ENCODE data around the gene FBXL13.

The FBXL13 gene

DNA sequence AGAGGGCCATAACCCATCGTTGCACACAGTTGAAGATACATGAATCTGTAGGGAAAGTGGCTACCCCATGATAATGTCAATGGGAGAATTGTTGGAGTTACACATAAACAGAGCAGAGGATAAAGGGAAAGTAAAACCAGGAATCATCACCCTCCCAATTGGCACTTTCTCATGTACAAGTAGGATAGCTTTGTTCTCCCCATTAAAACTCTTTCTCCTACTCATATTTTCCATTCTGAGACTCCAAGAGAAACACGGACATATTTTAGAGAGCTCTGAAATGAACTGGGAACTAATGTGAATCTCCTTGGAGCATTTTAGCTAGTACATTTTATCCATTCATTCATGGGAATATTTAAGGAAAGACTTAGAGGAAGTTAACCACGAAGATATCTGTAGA is 179.0 kb downstream of the FBXL13 start:
- no peak for DNase-seq (ENCODE audit: low read depth in 3 of 3)

GRCh38 chr7:102892631-102893278 is 181.8 kb downstream of the FBXL13 start:
- DNase-seq (ENCODE audit: low read depth in 3 of 3), result no peak

GRCh38 chr7:102891693-102892261 is 182.8 kb downstream of the FBXL13 start:
- no peak for DNase-seq (ENCODE audit: low read depth in 3 of 3)

- no peak for DNase-seq (ENCODE audit: low read depth in 3 of 3)
Observed at GRCh38 chr7:102890971-102891692, 183.5 kb downstream of the FBXL13 start.

DNA sequence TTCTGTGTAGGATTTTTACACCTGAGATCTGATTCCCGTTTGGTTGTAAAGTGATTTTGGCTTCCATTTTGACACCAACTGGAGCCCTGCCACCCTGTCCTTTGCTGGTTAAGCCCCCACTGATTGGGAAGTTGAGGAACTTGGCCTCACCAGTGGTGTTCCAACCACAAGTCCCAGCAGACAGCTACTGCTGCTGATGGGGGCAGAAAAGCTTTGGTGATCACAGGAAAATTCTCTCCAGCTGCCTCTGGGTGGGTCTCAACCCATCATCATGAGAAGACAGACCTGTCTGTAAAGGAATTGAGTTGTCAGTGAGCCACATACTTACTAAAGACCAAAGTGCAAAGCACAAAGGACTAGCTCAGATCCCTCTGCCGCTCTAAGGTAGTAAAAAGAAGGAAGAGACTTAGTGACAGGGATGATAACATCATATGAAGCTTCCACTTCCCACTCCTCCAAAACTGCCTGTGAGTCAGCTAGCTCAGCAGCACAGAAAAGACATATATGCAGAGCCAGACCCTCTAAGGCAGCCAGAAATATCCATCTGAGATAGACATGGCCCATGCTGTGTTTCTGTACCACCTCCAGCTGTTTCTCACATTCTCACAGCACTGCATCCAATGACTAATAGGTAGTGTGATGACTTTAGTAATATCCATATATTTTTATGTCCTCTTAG is 184.2 kb downstream of the FBXL13 start:
- no peak for DNase-seq (ENCODE audit: low read depth in 3 of 3)

GRCh38 chr7:102889851-102890250 is 184.7 kb downstream of the FBXL13 start:
- DNase-seq (ENCODE audit: low read depth in 3 of 3), result no peak

GRCh38 chr7:102888561-102889233 is 185.9 kb downstream of the FBXL13 start:
- no peak for DNase-seq (ENCODE audit: low read depth in 3 of 3)

- DNase-seq (ENCODE audit: low read depth in 3 of 3), result no peak
Observed at GRCh38 chr7:102883098-102883860, 191.3 kb downstream of the FBXL13 start.

DNA sequence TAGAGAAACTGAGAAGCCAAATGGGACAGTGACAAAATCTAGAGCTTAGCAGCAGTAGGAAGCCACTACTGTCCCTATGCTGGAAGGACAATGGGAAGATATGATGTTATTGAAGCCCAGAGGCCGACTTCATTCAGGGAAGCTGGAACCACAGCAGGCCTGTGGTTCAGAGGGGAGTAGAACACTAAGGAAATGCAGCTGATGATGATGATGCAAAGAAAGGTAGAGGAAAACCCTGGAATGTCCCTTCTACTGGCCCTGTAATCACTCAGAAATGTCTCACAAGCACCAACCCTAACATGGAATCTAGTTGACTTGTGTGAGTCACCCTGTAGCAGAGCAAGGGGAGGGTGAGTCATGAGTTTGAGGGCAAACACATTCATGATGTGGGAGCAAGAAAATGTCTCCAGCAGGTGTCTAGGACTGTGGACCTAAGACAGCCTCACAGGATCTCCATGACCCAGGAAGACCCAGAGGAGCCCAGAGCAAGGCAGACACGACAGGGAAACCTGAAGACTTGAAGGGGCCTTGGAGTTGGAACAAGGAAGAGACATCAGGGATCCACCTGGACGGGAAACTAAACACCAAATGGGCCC is 198.8 kb downstream of the FBXL13 start:
- peak; percentile 8 to 26 (median 8) for DNase-seq (ENCODE audit: low read depth in 3 of 3)

DNA sequence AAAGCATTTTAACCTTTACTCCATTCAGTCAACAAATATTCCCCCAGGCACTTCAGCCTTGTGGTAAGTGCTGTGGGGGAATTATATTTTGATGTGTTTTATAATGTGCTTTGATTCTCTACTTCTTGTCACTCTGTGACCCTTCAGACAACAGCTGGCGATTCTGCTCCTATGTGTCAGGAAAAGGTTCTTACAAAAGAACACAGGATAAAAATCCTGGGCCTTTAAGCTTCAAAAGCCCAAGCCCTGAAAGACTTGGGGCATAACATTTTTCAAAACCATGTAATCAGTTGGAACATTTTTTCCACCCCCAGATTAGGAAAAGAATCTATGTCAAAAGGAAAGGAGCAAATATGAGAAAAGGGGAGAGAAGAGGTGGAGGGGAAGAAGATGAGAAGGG is 199.6 kb downstream of the FBXL13 start:
- DNase-seq (ENCODE audit: low read depth in 3 of 3), result no peak

GRCh38 chr7:102874166-102874829 is 200.3 kb downstream of the FBXL13 start:
- DNase-seq (ENCODE audit: low read depth in 3 of 3), result no peak

- DNase-seq (ENCODE audit: low read depth in 3 of 3), result no peak
Observed at GRCh38 chr7:102873470-102874165, 201.0 kb downstream of the FBXL13 start.

GRCh38 chr7:102872460-102872859 is 202.1 kb downstream of the FBXL13 start:
- DNase-seq (ENCODE audit: low read depth in 3 of 3), result no peak

- no peak for DNase-seq (ENCODE audit: low read depth in 3 of 3)
Observed at GRCh38 chr7:102869195-102869594, 205.4 kb downstream of the FBXL13 start.

- DNase-seq (ENCODE audit: low read depth in 3 of 3), result no peak
Observed at GRCh38 chr7:102866535-102867215, 207.9 kb downstream of the FBXL13 start.

DNA sequence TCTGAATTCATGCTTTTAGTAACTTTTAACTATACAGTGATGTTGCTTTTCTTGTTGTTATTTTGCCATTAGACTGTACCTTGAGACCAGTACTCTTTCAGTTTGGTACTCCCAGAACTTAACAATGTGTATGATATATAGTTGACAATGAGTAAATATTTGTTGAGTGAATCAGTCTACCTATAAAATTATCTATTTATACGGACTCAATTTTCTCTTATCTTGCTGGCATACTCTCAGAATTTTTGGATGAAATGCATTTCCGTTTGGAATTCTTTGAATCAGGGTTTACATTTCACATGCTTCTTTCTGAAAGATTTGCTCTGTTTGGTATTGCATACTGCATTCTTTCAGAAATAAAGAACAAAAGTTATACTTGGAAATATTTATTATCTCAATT is 209.6 kb downstream of the FBXL13 start:
- no peak for DNase-seq (ENCODE audit: low read depth in 3 of 3)

DNA sequence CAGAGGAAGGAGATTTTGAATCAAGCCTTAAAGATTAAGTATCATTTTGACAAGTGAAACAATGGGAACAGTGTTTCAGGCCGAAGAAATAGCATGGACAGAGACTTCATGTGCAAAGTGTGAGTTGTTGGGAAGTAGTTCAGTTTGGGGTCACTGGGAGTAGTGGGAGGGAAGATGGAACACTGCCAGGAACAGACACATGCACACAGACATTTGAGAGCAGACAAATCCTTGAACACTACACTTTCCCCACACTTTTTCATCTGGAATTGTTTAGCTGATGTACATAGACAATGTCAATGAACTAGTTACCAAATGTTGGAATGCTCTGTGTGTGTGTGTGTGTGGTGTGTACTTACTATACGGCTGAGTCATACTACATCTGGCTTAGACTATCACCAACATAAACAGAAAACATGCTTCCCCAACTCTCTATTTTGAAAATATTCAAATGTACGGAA is 214.2 kb downstream of the FBXL13 start:
- no peak for DNase-seq (ENCODE audit: low read depth in 3 of 3)

DNA sequence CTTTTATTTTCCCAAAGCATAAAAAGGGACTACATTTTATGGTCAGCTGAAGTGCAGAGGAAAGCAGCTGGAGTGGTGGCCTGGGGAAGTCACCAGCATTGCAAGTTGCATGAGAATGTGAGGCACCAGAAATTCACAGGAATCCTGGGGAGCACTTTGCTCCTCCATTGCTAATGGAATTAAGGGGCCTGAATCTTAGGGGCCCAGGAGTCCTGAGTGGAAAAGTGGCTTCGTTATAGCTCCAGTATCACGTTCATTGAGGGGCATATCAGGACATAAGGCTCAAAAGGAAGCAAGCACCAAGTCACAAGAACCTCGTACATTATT is 214.8 kb downstream of the FBXL13 start:
- DNase-seq (ENCODE audit: low read depth in 3 of 3), result no peak
